ENCODE results near the gene PHLDA2.
"Not testable (repeated sequence)": the region's sequence is repeated elsewhere in the genome, so short reads cannot be mapped to it uniquely, and the experiment has no call there.

The PHLDA2 gene

GRCh38 chr11:2944530-2944929 lies 15.3 kb upstream of the PHLDA2 start:
- DNase-seq = no peak

GRCh38 chr11:2943711-2944118 lies 14.5 kb upstream of the PHLDA2 start:
- DNase-seq = no peak

GRCh38 chr11:2942872-2943710 lies 13.9 kb upstream of the PHLDA2 start:
- DNase-seq = no peak

GRCh38 chr11:2942447-2942846 lies 13.2 kb upstream of the PHLDA2 start:
- no peak for DNase-seq

GRCh38 chr11:2940921-2941821 lies 12.0 kb upstream of the PHLDA2 start:
- no peak for DNase-seq

GRCh38 chr11:2940147-2940920 lies 11.1 kb upstream of the PHLDA2 start:
- DNase-seq = peak; percentile 46

GRCh38 chr11:2938458-2939418 lies 9.5 kb upstream of the PHLDA2 start:
- DNase-seq = not testable (repeated sequence)

GRCh38 chr11:2937641-2938457 lies 8.6 kb upstream of the PHLDA2 start:
- DNase-seq = not testable (repeated sequence)

- peak; percentile 1 for DNase-seq
These were observed 5.5 kb upstream of the PHLDA2 start for GRCh38 chr11:2934611-2935239.

GRCh38 chr11:2934021-2934550 lies 4.9 kb upstream of the PHLDA2 start:
- peak; percentile 0 for DNase-seq

GRCh38 chr11:2933375-2934020 lies 4.3 kb upstream of the PHLDA2 start:
- peak; percentile 67 for DNase-seq

GRCh38 chr11:2932850-2933251 lies 3.6 kb upstream of the PHLDA2 start:
- no peak for DNase-seq

GRCh38 chr11:2931771-2932738 lies 2.8 kb upstream of the PHLDA2 start:
- DNase-seq = no peak

- DNase-seq = no peak
These were observed 2.2 kb upstream of the PHLDA2 start for GRCh38 chr11:2931420-2931746.

- DNase-seq = peak; percentile 46
These were observed 1.6 kb upstream of the PHLDA2 start for GRCh38 chr11:2930704-2931419.

GRCh38 chr11:2929950-2930703 lies 907 bp upstream of the PHLDA2 start:
- DNase-seq = peak; percentile 46

GRCh38 chr11:2929531-2929949 lies 320 bp upstream of the PHLDA2 start:
- DNase-seq = peak; percentile 45
